GM12865 (cell line): ENCODE measurements around the gene OR4F15.

Experiments used
- DNase-seq: peaks from one replicate; pipeline ENCODE4 v3.0.0; 2010; ENCODE audit warnings: low read depth
- H3K4me3 ChIP-seq: 2 replicates; pipeline ENCODE4 v1.5.1; 2011; ENCODE audit warnings: mild to moderate bottlenecking, low read depth, low read length, control low read depth
- CTCF ChIP-seq: IDR thresholded peaks from 2 replicates; pipeline ENCODE4 v1.5.1; 2011; ENCODE audit warnings: low read length, control low read depth, low read depth, inconsistent platforms; ENCODE audit not compliant: insufficient read depth; ENCODE audit errors: missing control alignments

Gene OR4F15

DNA sequence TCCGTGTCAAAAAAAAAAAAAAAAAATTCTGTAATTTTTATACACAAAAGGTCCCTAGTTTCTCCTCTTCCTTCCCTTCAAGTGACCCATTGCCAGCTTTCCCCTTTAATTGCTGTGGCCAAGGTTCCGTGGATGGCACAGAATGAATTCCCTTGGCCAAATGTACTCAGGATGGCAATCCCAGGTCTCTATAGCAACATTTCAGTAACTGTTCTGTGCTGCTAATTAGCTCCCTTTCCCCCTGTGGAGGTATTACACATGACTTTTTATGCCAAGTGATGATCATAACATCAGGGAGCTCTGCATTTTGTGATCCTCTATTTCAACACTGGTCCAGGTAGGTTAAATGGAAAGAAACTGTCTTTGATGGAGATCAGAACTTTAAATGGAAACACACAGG is 8.8 kb upstream of the OR4F15 start, which contains the start of gene OR4F6:
Gene OR4F6, plus strand, starts transcription at position 301 of the 400 bp plus-strand sequence. CDS start 2,211 bp downstream, outside the sequence.
- DNase-seq, result no peak
- no peak within 1 kb of the TSS for H3K4me3 ChIP-seq
- TF ChIP-seq CTCF, result no peak

GRCh38 chr15:101803676-101804075 is 8.3 kb upstream of the OR4F15 start:
- no peak overlapping the region for H3K4me3 ChIP-seq
- TF ChIP-seq CTCF, result no peak
- DNase-seq, result no peak

DNA sequence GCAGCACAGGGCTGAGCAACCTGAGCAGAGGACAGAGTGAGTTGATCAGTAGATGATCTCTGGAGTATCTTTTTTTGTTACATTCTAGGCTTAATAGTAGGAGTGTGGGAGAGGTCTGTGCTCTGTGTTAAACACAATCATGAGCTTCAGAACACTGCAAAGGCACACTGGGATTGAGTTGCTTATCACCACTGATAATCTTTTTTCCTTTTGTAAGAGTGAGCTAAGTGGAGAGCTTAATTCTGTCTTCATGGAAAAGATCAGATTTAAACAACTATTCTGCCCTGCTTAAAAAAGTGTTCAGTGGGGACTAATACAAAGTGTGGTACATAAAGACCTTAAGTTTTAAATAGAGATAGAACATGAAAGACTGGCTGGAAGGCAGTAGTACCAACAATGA is 7.6 kb upstream of the OR4F15 start:
- DNase-seq, result no peak
- no peak for TF ChIP-seq CTCF
- no peak overlapping the region for H3K4me3 ChIP-seq

DNA sequence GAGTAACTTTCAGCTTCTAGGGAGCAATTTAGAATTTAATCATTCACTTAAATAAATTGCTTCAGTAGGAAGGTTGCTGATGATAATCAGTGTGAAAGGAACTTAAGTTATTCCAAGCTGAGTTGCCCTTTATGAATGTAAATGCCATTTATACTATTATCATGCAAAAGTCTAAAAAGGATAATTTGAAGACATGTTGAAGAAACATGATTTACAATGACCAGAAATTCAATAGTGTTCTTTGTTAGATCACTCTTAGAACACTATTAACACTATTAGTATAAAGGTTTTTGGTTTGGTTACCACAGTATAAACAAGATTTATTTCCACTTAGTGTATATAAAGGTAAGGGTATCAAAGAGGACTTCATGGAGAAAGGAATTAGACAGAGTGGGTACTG is 7.1 kb upstream of the OR4F15 start:
- no peak overlapping the region for H3K4me3 ChIP-seq
- TF ChIP-seq CTCF, result no peak
- no peak for DNase-seq

DNA sequence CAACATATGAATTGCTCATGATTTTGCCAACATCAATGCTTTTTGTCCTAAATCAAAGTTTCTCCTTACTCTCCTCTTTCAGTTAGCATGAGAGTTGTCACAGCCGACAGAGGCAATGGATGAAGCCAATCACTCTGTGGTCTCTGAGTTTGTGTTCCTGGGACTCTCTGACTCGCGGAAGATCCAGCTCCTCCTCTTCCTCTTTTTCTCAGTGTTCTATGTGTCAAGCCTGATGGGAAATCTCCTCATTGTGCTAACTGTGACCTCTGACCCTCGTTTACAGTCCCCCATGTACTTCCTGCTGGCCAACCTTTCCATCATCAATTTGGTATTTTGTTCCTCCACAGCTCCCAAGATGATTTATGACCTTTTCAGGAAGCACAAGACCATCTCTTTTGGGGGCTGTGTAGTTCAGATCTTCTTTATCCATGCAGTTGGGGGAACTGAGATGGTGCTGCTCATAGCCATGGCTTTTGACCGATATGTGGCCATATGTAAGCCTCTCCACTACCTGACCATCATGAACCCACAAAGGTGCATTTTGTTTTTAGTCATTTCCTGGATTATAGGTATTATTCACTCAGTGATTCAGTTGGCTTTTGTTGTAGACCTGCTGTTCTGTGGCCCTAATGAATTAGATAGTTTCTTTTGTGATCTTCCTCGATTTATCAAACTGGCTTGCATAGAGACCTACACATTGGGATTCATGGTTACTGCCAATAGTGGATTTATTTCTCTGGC is 6.2 kb upstream of the OR4F15 start:
- DNase-seq, result no peak
- H3K4me3 ChIP-seq, result no peak overlapping the region
- no peak for TF ChIP-seq CTCF

GRCh38 chr15:101807345-101807945 is 4.6 kb upstream of the OR4F15 start:
- DNase-seq, result peak; percentile 2
- TF ChIP-seq CTCF, result no peak
- no peak overlapping the region for H3K4me3 ChIP-seq
